Measurements from ENCODE around the gene CES2. TPM values are rescaled to one million over a fixed set of nuclear protein-coding genes. Genes with fewer than 3 reads are reported as not detected.

The CES2 gene
- total and polyA plus RNA-seq, 9 of the 15 experiments (the other 6 are each of a cell fraction or from before 2014, with no cell fraction given), result 2.2 to 37.9 (median 24.4) TPM

- TF ChIP-seq, protein P1, sequence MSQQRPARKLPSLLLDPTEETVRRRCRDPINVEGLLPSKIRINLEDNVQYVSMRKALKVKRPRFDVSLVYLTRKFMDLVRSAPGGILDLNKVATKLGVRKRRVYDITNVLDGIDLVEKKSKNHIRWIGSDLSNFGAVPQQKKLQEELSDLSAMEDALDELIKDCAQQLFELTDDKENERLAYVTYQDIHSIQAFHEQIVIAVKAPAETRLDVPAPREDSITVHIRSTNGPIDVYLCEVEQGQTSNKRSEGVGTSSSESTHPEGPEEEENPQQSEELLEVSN (IDR thresholded peaks at IDR 0.05; ENCODE audit: borderline replicate concordance in 1 of 2, extremely low read depth in 1 of 2, insufficient read depth in 1 of 2, insufficient read length in 1 of 2, low read depth in 1 of 2, low read length in 1 of 2, poor library complexity in 1 of 2, severe bottlenecking in 1 of 2), result peak in 1 of 2 experiments; percentile 14
- TF ChIP-seq, protein P2, sequence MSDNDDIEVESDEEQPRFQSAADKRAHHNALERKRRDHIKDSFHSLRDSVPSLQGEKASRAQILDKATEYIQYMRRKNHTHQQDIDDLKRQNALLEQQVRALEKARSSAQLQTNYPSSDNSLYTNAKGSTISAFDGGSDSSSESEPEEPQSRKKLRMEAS (CRISPR knock-in tag; IDR thresholded peaks at IDR 0.05), result peak; percentile 17; the same call in 1 of the 2 replicates
- TF ChIP-seq SP1 (CRISPR knock-in tag; IDR thresholded peaks at IDR 0.05) (0 out of 2 replicates have a peak, but pooled peaks have one; percentile 22), BRCA1 (IDR thresholded peaks at IDR 0.05) (no peak), BRCA1 (CRISPR knock-in tag; IDR thresholded peaks at IDR 0.05) (no peak), MTA2 (IDR thresholded peaks at IDR 0.05; ENCODE audit: low read depth) (no peak), ZZZ3 (IDR thresholded peaks at IDR 0.05) (no peak), NR3C1 (CRISPR knock-in tag; IDR thresholded peaks at IDR 0.05) (no peak), MTF1 (CRISPR knock-in tag; IDR thresholded peaks at IDR 0.05; ENCODE audit: borderline replicate concordance) (no peak), ATF7 (IDR thresholded peaks at IDR 0.05) (peak; percentile 54; the same call in 1 of the 2 replicates), ZNF232 (CRISPR knock-in tag; IDR thresholded peaks at IDR 0.05) (no peak), RBM17 (IDR thresholded peaks at IDR 0.05; ENCODE audit: borderline replicate concordance, low read depth, low read length) (no peak), DNMT1 (IDR thresholded peaks at IDR 0.05) (no peak), RBBP5 (IDR thresholded peaks at IDR 0.05; ENCODE audit: borderline replicate concordance, insufficient read depth, low read length, poor library complexity, severe bottlenecking) (peak; percentile 31)
- TF ChIP-seq, protein P3, sequence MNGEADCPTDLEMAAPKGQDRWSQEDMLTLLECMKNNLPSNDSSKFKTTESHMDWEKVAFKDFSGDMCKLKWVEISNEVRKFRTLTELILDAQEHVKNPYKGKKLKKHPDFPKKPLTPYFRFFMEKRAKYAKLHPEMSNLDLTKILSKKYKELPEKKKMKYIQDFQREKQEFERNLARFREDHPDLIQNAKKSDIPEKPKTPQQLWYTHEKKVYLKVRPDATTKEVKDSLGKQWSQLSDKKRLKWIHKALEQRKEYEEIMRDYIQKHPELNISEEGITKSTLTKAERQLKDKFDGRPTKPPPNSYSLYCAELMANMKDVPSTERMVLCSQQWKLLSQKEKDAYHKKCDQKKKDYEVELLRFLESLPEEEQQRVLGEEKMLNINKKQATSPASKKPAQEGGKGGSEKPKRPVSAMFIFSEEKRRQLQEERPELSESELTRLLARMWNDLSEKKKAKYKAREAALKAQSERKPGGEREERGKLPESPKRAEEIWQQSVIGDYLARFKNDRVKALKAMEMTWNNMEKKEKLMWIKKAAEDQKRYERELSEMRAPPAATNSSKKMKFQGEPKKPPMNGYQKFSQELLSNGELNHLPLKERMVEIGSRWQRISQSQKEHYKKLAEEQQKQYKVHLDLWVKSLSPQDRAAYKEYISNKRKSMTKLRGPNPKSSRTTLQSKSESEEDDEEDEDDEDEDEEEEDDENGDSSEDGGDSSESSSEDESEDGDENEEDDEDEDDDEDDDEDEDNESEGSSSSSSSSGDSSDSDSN (IDR thresholded peaks at IDR 0.05; ENCODE audit: borderline replicate concordance in 1 of 2, low read depth in 2 of 2, low read length in 2 of 2), result no peak
- TF ChIP-seq, protein P4, sequence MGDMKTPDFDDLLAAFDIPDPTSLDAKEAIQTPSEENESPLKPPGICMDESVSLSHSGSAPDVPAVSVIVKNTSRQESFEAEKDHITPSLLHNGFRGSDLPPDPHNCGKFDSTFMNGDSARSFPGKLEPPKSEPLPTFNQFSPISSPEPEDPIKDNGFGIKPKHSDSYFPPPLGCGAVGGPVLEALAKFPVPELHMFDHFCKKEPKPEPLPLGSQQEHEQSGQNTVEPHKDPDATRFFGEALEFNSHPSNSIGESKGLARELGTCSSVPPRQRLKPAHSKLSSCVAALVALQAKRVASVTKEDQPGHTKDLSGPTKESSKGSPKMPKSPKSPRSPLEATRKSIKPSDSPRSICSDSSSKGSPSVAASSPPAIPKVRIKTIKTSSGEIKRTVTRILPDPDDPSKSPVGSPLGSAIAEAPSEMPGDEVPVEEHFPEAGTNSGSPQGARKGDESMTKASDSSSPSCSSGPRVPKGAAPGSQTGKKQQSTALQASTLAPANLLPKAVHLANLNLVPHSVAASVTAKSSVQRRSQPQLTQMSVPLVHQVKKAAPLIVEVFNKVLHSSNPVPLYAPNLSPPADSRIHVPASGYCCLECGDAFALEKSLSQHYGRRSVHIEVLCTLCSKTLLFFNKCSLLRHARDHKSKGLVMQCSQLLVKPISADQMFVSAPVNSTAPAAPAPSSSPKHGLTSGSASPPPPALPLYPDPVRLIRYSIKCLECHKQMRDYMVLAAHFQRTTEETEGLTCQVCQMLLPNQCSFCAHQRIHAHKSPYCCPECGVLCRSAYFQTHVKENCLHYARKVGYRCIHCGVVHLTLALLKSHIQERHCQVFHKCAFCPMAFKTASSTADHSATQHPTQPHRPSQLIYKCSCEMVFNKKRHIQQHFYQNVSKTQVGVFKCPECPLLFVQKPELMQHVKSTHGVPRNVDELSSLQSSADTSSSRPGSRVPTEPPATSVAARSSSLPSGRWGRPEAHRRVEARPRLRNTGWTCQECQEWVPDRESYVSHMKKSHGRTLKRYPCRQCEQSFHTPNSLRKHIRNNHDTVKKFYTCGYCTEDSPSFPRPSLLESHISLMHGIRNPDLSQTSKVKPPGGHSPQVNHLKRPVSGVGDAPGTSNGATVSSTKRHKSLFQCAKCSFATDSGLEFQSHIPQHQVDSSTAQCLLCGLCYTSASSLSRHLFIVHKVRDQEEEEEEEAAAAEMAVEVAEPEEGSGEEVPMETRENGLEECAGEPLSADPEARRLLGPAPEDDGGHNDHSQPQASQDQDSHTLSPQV (IDR thresholded peaks at IDR 0.05), result no peak
- TF ChIP-seq, protein P5, sequence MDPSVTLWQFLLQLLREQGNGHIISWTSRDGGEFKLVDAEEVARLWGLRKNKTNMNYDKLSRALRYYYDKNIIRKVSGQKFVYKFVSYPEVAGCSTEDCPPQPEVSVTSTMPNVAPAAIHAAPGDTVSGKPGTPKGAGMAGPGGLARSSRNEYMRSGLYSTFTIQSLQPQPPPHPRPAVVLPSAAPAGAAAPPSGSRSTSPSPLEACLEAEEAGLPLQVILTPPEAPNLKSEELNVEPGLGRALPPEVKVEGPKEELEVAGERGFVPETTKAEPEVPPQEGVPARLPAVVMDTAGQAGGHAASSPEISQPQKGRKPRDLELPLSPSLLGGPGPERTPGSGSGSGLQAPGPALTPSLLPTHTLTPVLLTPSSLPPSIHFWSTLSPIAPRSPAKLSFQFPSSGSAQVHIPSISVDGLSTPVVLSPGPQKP (CRISPR knock-in tag; IDR thresholded peaks at IDR 0.05), result no peak
These were observed 29.4 kb upstream of the CES2 start (continued) for GRCh38 chr16:66905633-66906539.
